Left lung (tissue), 10 donors: ENCODE measurements around the gene SLC15A4. TPM values are rescaled to one million over a fixed set of nuclear protein-coding genes. Genes with fewer than 3 reads are reported as not detected.

Experiments
- ATAC-seq: fragments of 200-7000 bp; cut with Tn5 transposase; one replicate; pipeline ENCODE4 v1.9.1; 2020; ENCODE audit warnings: moderate library complexity
- DNase-seq, 4 donors: peaks; one replicate each; pipeline ENCODE4 v3.0.0-alpha.2; 2013 to 2020
- H3K27ac ChIP-seq, 2 donors: fragments of 200-600 bp; sonication (generic) in 1 of 2; one replicate each; pipeline versions ENCODE4 v1.5.0 to v1.8.0; 2020 to 2021
- H3K27me3 ChIP-seq, 2 donors: fragments of 200-600 bp; sonication (generic) in 1 of 2; one replicate each; pipeline versions ENCODE4 v1.5.0 to v1.8.0; 2020 to 2021
- H3K36me3 ChIP-seq, 2 donors: fragments of 200-600 bp; sonication (generic) in 1 of 2; one replicate each; pipeline versions ENCODE4 v1.5.0 to v1.8.0; 2020 to 2021
- H3K4me1 ChIP-seq, 2 donors: fragments of 200-600 bp; one replicate each; pipeline ENCODE4 v1.8.0; 2021
- H3K4me3 ChIP-seq, 2 donors: fragments of 200-600 bp; sonication (generic) in 1 of 2; one replicate each; pipeline versions ENCODE4 v1.5.0 to v1.8.0; 2020 to 2021; ENCODE audit warnings: mild to moderate bottlenecking in 1 of 2
- H3K9me3 ChIP-seq, 2 donors: fragments of 200-600 bp; sonication (generic) in 1 of 2; one replicate each; pipeline versions ENCODE4 v1.5.0 to v1.8.0; 2020 to 2021
- CTCF ChIP-seq, 2 donors: fragments of 200-600 bp; sonication (generic) in 1 of 2; IDR thresholded peaks; one replicate each; pipeline versions ENCODE4 v1.5.0 to v1.8.0; 2021; ENCODE audit warnings: antibody characterized with exemption in 2 of 2
- intact Hi-C, 2 donors: fragments of 100-400 bp; cut with DNase I; formaldehyde crosslinking; loops; one replicate each; pipeline versions ENCODE4 v1.11.2 to v1.14.2; 2022
- polyA plus RNA-seq, 6 donors: library from polyadenylated mRNA; unstranded; fragments of 120-200 nt; gene quantifications; one replicate each; pipeline ENCODE4 v1.2.1, GENCODE V29; 2013; ENCODE audit not compliant: insufficient read length in 6 of 6
- total RNA-seq, 2 donors: library from RNA; stranded (reverse); fragmentation: NEBNext Ultra II Directional; extraction: Animal tissue kit (Norgen Biotek cat#: 25700); gene quantifications; one replicate each; pipeline ENCODE4 v1.2.1, GENCODE V29; 2021
- donor health status: DM: no; HTN: yes; CAD: no.
- donor health status: DM: no; HTN: no; CAD: no.

The SLC15A4 gene
- total and polyA plus RNA-seq, 8 donors, result 26.5 to 38.2 (median 29.3) TPM

GRCh38 chr12:128747441-128747840 lies 76.3 kb downstream of the SLC15A4 start:
- Histone ChIP-seq H3K27me3 (peaks cover 0 to 15% of the 10 kb centered on the region in 2 donors), H3K9me3 (no peaks in the 10 kb centered on the region), H3K27ac (no peak overlapping the region), H3K36me3 (no peaks in the 10 kb centered on the region), H3K4me3 (no peak overlapping the region), H3K4me1 (no peaks in the 10 kb centered on the region)
- no peak for TF ChIP-seq CTCF (IDR thresholded peaks at IDR 0.05)
- ATAC-seq (no peak), DNase-seq (no peak)
- intact Hi-C loops, result no loop called here

- no peaks in the 10 kb centered on the region for H3K36me3 ChIP-seq
- intact Hi-C loops, result no loop called here
- TF ChIP-seq CTCF (IDR thresholded peaks at IDR 0.05), result no peak
- no peak for ATAC-seq
- H3K27me3 ChIP-seq, result peaks cover 0 to 15% of the 10 kb centered on the region in 2 donors
- no peak for DNase-seq
- H3K4me3 ChIP-seq, result no peak overlapping the region
- H3K27ac ChIP-seq, result no peak overlapping the region
- no peaks in the 10 kb centered on the region for H3K4me1 ChIP-seq
- no peaks in the 10 kb centered on the region for H3K9me3 ChIP-seq
Measured at GRCh38 chr12:128745772-128746689, 77.7 kb downstream of the SLC15A4 start.

GRCh38 chr12:128743916-128744315 lies 79.8 kb downstream of the SLC15A4 start:
- intact Hi-C loops, result no loop called here
- no peak for DNase-seq
- Histone ChIP-seq H3K4me3 (no peak overlapping the region), H3K36me3 (no peaks in the 10 kb centered on the region), H3K27me3 (peaks cover 0 to 13% of the 10 kb centered on the region in 2 donors), H3K9me3 (peaks cover 0 to 8% of the 10 kb centered on the region in 2 donors), H3K27ac (no peak overlapping the region), H3K4me1 (no peaks in the 10 kb centered on the region)
- TF ChIP-seq CTCF (IDR thresholded peaks at IDR 0.05), result no peak
- no peak for ATAC-seq

Other genes starting within 250 kb of the SLC15A4 start
- gene GLT1D1, start 29.5 kb upstream of the SLC15A4 start, total RNA-seq, result 10 to 100 TPM in 1 of 2 donors, 1 to 10 TPM in 1; 1.0 to 17.6 TPM
- gene GLT1D1, start 29.5 kb upstream of the SLC15A4 start, polyA plus RNA-seq, result 1 to 10 TPM; 1.8 to 4.1 (median 2.6) TPM